Upper lobe of left lung (tissue), 4 donors: ENCODE results near the gene PDXK.

Experiments used
- CTCF ChIP-seq, 6 experiments: fragments of 450-650 bp in 4 of 6; fragments of 200-600 bp in 2 of 6; sonication (generic) in 2 of 6; IDR thresholded peaks; one replicate each; pipeline ENCODE4 v1.5.1; 2016 to 2019; ENCODE audit warnings: antibody characterized with exemption in 6 of 6
- POLR2A ChIP-seq, 4 donors: fragments of 450-650 bp; IDR thresholded peaks; one replicate each; pipeline ENCODE4 v1.5.1; 2016 to 2017; ENCODE audit warnings: antibody characterized with exemption in 4 of 4, mild to moderate bottlenecking in 2 of 4

DNA sequence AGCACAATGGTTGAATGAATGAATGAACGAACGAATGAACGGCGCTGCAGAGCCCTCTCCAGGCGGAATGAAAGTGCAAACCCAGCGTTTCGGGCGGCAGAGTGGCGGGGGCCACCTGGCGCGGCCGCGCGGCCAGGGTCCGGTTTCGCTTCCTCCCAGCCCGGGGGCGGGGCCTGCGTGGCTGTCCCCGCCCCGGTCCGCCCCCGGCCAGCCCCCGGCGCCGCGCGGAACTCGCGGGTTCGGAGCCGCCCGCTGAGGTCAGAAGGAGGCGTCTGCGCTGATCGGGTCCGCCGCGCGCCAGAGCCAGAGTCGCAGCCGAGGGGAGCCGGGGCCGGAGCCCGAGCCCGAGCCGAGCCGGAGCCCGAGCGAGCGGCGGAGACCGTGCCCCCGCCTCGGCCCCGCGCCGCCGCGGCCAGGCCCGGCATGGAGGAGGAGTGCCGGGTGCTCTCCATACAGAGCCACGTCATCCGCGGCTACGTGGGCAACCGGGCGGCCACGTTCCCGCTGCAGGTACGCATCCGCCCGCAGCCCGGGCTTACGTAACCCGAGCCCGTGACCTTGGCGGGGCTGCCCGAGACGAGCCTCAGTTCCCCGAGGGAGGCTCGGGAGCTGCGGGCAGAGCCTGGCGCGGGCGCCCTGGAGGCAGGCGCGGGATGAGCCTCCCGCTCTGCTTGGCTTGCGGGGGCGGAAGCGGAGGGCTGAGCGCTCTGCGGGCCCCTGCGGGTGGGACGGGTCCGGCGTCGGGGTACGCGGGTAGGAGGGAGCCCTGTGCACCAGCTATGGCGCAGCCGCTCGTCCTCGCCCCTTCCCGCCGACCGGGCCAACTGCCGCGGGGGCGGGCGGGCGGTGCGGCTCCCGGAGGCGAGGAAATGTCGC lies at the start of gene PDXK:
- peak in 4 of 6 experiments; percentile 6 to 36 (median 16) for TF ChIP-seq CTCF (IDR thresholded peaks at IDR 0.05)
- peak in 3 of 4 donors; percentile 85 to 95 (median 89) for TF ChIP-seq POLR2A (IDR thresholded peaks at IDR 0.05)
